Measurements from ENCODE around the gene NRG3.

Gene NRG3

GRCh38 chr10:82383350-82383749, 508.4 kb downstream of the NRG3 start:
- no peak overlapping the region for H2AFZ ChIP-seq (ENCODE audit: insufficient read depth, low read length, poor library complexity)
- no peaks in the 10 kb centered on the region for H3K79me2 ChIP-seq (ENCODE audit: control insufficient read depth, insufficient read depth, low read length, poor library complexity)
- no peaks in the 10 kb centered on the region for H3K9me3 ChIP-seq (ENCODE audit: insufficient read depth, low read depth, low read length)
- H3K4me3 ChIP-seq (ENCODE audit: low read depth, low read length): no peak overlapping the region
- H3K36me3 ChIP-seq (ENCODE audit: control insufficient read depth in 1 of 2, insufficient read depth in 2 of 2, low read length in 2 of 2): no peaks in the 10 kb centered on the region
- H4K12ac ChIP-seq (ENCODE audit: low read depth, low read length): no peak overlapping the region
- no peak overlapping the region for H3K27ac ChIP-seq (ENCODE audit: low read depth, low read length)
- H2BK120ac ChIP-seq (ENCODE audit: insufficient read depth, low read length, poor library complexity): no peak overlapping the region
- no peaks in the 10 kb centered on the region for H3K4me1 ChIP-seq (ENCODE audit: control insufficient read depth in 1 of 2, insufficient read depth in 2 of 2, low read length in 2 of 2)
- no peak overlapping the region for H2AK5ac ChIP-seq (ENCODE audit: low read length)
- no peak overlapping the region for H4K91ac ChIP-seq (ENCODE audit: low read depth, low read length)
- DNase-seq: no peak
- H3K9ac ChIP-seq (ENCODE audit: low read length): no peak overlapping the region
- no peak overlapping the region for H4K8ac ChIP-seq (ENCODE audit: low read depth, low read length)
- no peaks in the 10 kb centered on the region for H3K79me1 ChIP-seq (ENCODE audit: low read length)
- no peak overlapping the region for H3K18ac ChIP-seq (ENCODE audit: low read length)
- no peak overlapping the region for H2BK5ac ChIP-seq (ENCODE audit: low read depth, low read length, poor library complexity)
- no peak overlapping the region for H3K4me2 ChIP-seq (ENCODE audit: low read length)
- H3K27me3 ChIP-seq (ENCODE audit: insufficient read depth, low read length): no peaks in the 10 kb centered on the region
- H3K4ac ChIP-seq (ENCODE audit: low read depth, low read length): no peak overlapping the region
- no peak overlapping the region for H2BK12ac ChIP-seq (ENCODE audit: low read length)
- H3K14ac ChIP-seq (ENCODE audit: low read length): no peak overlapping the region
- H3K23ac ChIP-seq (ENCODE audit: low read length): no peak overlapping the region

- Histone ChIP-seq H3K9ac (ENCODE audit: low read length) (no peak overlapping the region), H3K4ac (ENCODE audit: low read depth, low read length) (no peak overlapping the region), H3K79me1 (ENCODE audit: low read length) (no peaks in the 10 kb centered on the region), H3K4me3 (ENCODE audit: low read depth, low read length) (no peak overlapping the region), H3K23ac (ENCODE audit: low read length) (no peak overlapping the region), H3K4me1 (ENCODE audit: control insufficient read depth in 1 of 2, insufficient read depth in 2 of 2, low read length in 2 of 2) (no peaks in the 10 kb centered on the region), H4K12ac (ENCODE audit: low read depth, low read length) (no peak overlapping the region), H2BK120ac (ENCODE audit: insufficient read depth, low read length, poor library complexity) (no peak overlapping the region), H3K27ac (ENCODE audit: low read depth, low read length) (no peak overlapping the region), H3K27me3 (ENCODE audit: insufficient read depth, low read length) (no peaks in the 10 kb centered on the region), H4K8ac (ENCODE audit: low read depth, low read length) (no peak overlapping the region), H3K14ac (ENCODE audit: low read length) (no peak overlapping the region), H2AFZ (ENCODE audit: insufficient read depth, low read length, poor library complexity) (no peak overlapping the region), H3K4me2 (ENCODE audit: low read length) (no peak overlapping the region), H3K9me3 (ENCODE audit: insufficient read depth, low read depth, low read length) (no peaks in the 10 kb centered on the region), H2BK5ac (ENCODE audit: low read depth, low read length, poor library complexity) (no peak overlapping the region), H3K79me2 (ENCODE audit: control insufficient read depth, insufficient read depth, low read length, poor library complexity) (no peaks in the 10 kb centered on the region), H3K18ac (ENCODE audit: low read length) (no peak overlapping the region), H3K36me3 (ENCODE audit: control insufficient read depth in 1 of 2, insufficient read depth in 2 of 2, low read length in 2 of 2) (no peaks in the 10 kb centered on the region), H4K91ac (ENCODE audit: low read depth, low read length) (no peak overlapping the region), H2BK12ac (ENCODE audit: low read length) (no peak overlapping the region), H2AK5ac (ENCODE audit: low read length) (no peak overlapping the region)
- no peak for DNase-seq
- WGBS (ENCODE audit: extremely low coverage, insufficient coverage, insufficient read length): no CpG with 5 or more reads among the region's 5 CpGs
Measured at GRCh38 chr10:82390866-82391658, 516.1 kb downstream of the NRG3 start.

- no peak overlapping the region for H2BK5ac ChIP-seq (ENCODE audit: low read depth, low read length, poor library complexity)
- H3K14ac ChIP-seq (ENCODE audit: low read length): no peak overlapping the region
- no peak overlapping the region for H2BK120ac ChIP-seq (ENCODE audit: insufficient read depth, low read length, poor library complexity)
- H3K36me3 ChIP-seq (ENCODE audit: control insufficient read depth in 1 of 2, insufficient read depth in 2 of 2, low read length in 2 of 2): no peaks in the 10 kb centered on the region
- no peak overlapping the region for H2AFZ ChIP-seq (ENCODE audit: insufficient read depth, low read length, poor library complexity)
- no peaks in the 10 kb centered on the region for H3K4me1 ChIP-seq (ENCODE audit: control insufficient read depth in 1 of 2, insufficient read depth in 2 of 2, low read length in 2 of 2)
- no peak overlapping the region for H3K4me2 ChIP-seq (ENCODE audit: low read length)
- WGBS (ENCODE audit: extremely low coverage, insufficient coverage, insufficient read length): no CpG with 5 or more reads among the region's 4 CpGs
- H2AK5ac ChIP-seq (ENCODE audit: low read length): no peak overlapping the region
- H4K12ac ChIP-seq (ENCODE audit: low read depth, low read length): no peak overlapping the region
- H2BK12ac ChIP-seq (ENCODE audit: low read length): no peak overlapping the region
- no peak overlapping the region for H3K18ac ChIP-seq (ENCODE audit: low read length)
- H4K91ac ChIP-seq (ENCODE audit: low read depth, low read length): no peak overlapping the region
- H3K4me3 ChIP-seq (ENCODE audit: low read depth, low read length): no peak overlapping the region
- H3K79me2 ChIP-seq (ENCODE audit: control insufficient read depth, insufficient read depth, low read length, poor library complexity): no peaks in the 10 kb centered on the region
- no peaks in the 10 kb centered on the region for H3K27me3 ChIP-seq (ENCODE audit: insufficient read depth, low read length)
- H3K9me3 ChIP-seq (ENCODE audit: insufficient read depth, low read depth, low read length): no peaks in the 10 kb centered on the region
- DNase-seq: no peak
- no peak overlapping the region for H3K27ac ChIP-seq (ENCODE audit: low read depth, low read length)
- H4K8ac ChIP-seq (ENCODE audit: low read depth, low read length): no peak overlapping the region
- H3K4ac ChIP-seq (ENCODE audit: low read depth, low read length): no peak overlapping the region
- no peak overlapping the region for H3K23ac ChIP-seq (ENCODE audit: low read length)
- no peak overlapping the region for H3K9ac ChIP-seq (ENCODE audit: low read length)
- no peaks in the 10 kb centered on the region for H3K79me1 ChIP-seq (ENCODE audit: low read length)
Measured at GRCh38 chr10:82391971-82392370, 517.0 kb downstream of the NRG3 start.

DNA sequence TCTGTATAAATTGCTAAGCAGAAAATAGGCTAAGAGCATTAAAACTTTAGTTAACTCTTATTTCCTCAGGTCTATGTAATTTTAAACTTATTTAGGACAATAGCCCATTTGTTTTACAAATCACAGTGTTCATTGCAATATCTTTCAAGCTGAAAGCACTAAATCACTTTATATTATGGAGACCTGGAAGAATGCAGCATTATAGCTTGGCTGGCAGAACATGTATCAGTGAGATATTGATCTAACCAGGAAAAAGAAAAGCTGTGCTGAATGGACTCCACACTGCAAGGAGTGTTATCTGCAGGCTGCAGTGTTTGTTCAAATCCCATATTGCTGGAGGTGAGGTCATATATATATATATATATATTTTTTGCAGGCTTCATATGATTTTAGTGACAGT, 517.5 kb downstream of the NRG3 start:
- no peak overlapping the region for H3K18ac ChIP-seq (ENCODE audit: low read length)
- no peak overlapping the region for H3K4me2 ChIP-seq (ENCODE audit: low read length)
- no peak for DNase-seq
- no peaks in the 10 kb centered on the region for H3K27me3 ChIP-seq (ENCODE audit: insufficient read depth, low read length)
- H3K9me3 ChIP-seq (ENCODE audit: insufficient read depth, low read depth, low read length): no peaks in the 10 kb centered on the region
- no peak overlapping the region for H3K14ac ChIP-seq (ENCODE audit: low read length)
- H2AK5ac ChIP-seq (ENCODE audit: low read length): no peak overlapping the region
- no peak overlapping the region for H3K4me3 ChIP-seq (ENCODE audit: low read depth, low read length)
- no peak overlapping the region for H3K9ac ChIP-seq (ENCODE audit: low read length)
- H3K79me2 ChIP-seq (ENCODE audit: control insufficient read depth, insufficient read depth, low read length, poor library complexity): no peaks in the 10 kb centered on the region
- H4K12ac ChIP-seq (ENCODE audit: low read depth, low read length): no peak overlapping the region
- no peak overlapping the region for H2BK120ac ChIP-seq (ENCODE audit: insufficient read depth, low read length, poor library complexity)
- H3K4ac ChIP-seq (ENCODE audit: low read depth, low read length): no peak overlapping the region
- H3K79me1 ChIP-seq (ENCODE audit: low read length): no peaks in the 10 kb centered on the region
- no peak overlapping the region for H4K91ac ChIP-seq (ENCODE audit: low read depth, low read length)
- H4K8ac ChIP-seq (ENCODE audit: low read depth, low read length): no peak overlapping the region
- H3K23ac ChIP-seq (ENCODE audit: low read length): no peak overlapping the region
- H3K36me3 ChIP-seq (ENCODE audit: control insufficient read depth in 1 of 2, insufficient read depth in 2 of 2, low read length in 2 of 2): no peaks in the 10 kb centered on the region
- no peak overlapping the region for H3K27ac ChIP-seq (ENCODE audit: low read depth, low read length)
- H2BK12ac ChIP-seq (ENCODE audit: low read length): no peak overlapping the region
- H3K4me1 ChIP-seq (ENCODE audit: control insufficient read depth in 1 of 2, insufficient read depth in 2 of 2, low read length in 2 of 2): no peaks in the 10 kb centered on the region
- H2AFZ ChIP-seq (ENCODE audit: insufficient read depth, low read length, poor library complexity): no peak overlapping the region
- no peak overlapping the region for H2BK5ac ChIP-seq (ENCODE audit: low read depth, low read length, poor library complexity)
